Hepatocyte (in vitro differentiated cells): Measurements from ENCODE around the gene CTSL.

Experiments used
- EZH2phosphoT487 ChIP-seq: fragments of 200-600 bp; sonication (generic); IDR thresholded peaks from one replicate; pipeline ENCODE4 v1.6.1; 2018; ENCODE audit warnings: antibody characterized with exemption, mild to moderate bottlenecking, low read depth, moderate library complexity; ENCODE audit not compliant: unreplicated experiment, severe bottlenecking
- TF ChIP-seq, protein P1 (sequence below): fragments of 200-600 bp; sonication (generic); IDR thresholded peaks from 2 replicates; pipeline ENCODE4 v1.5.1; 2016; ENCODE audit warnings: antibody characterized with exemption, mild to moderate bottlenecking; ENCODE audit not compliant: poor library complexity

DNA sequence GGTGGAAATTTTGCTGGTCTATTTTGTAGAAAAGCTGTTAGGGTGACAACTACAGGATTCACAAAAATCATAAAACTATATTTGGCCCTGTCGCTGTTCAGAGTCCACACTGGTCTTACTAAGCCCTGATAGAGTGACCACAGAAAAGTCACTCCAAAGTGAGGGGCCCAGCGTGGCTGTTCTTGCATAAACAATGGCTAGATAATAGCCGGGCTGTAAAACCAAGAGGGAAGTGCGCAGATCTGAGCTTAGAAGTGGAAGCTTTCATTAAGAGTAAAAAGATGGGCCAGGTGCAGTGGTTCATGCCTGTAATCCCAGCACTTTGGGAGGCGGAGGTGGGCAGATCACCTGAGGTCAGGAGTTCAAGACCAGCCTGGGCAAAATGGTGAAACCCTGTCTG, 15.5 kb upstream of the CTSL start:
- TF ChIP-seq, protein P1, sequence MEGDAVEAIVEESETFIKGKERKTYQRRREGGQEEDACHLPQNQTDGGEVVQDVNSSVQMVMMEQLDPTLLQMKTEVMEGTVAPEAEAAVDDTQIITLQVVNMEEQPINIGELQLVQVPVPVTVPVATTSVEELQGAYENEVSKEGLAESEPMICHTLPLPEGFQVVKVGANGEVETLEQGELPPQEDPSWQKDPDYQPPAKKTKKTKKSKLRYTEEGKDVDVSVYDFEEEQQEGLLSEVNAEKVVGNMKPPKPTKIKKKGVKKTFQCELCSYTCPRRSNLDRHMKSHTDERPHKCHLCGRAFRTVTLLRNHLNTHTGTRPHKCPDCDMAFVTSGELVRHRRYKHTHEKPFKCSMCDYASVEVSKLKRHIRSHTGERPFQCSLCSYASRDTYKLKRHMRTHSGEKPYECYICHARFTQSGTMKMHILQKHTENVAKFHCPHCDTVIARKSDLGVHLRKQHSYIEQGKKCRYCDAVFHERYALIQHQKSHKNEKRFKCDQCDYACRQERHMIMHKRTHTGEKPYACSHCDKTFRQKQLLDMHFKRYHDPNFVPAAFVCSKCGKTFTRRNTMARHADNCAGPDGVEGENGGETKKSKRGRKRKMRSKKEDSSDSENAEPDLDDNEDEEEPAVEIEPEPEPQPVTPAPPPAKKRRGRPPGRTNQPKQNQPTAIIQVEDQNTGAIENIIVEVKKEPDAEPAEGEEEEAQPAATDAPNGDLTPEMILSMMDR = no peak
- TF ChIP-seq EZH2phosphoT487 = no peak
